HG03039 (cell line): ENCODE measurements around the gene PTP4A1.
A peak's percentile ranks its signal among the peaks of the same experiment; 100 is the strongest.
"Not testable (repeated sequence)": the region's sequence is repeated elsewhere in the genome, so short reads cannot be mapped to it uniquely, and the experiment has no call there.

Experiments
- ATAC-seq: cut with Tn5 transposase; IDR thresholded peaks from one replicate; pipeline ENCODE4 v1.9.1; 2021; ENCODE audit warnings: mild to moderate bottlenecking, moderate library complexity; ENCODE audit not compliant: unreplicated experiment

PTP4A1 gene

DNA sequence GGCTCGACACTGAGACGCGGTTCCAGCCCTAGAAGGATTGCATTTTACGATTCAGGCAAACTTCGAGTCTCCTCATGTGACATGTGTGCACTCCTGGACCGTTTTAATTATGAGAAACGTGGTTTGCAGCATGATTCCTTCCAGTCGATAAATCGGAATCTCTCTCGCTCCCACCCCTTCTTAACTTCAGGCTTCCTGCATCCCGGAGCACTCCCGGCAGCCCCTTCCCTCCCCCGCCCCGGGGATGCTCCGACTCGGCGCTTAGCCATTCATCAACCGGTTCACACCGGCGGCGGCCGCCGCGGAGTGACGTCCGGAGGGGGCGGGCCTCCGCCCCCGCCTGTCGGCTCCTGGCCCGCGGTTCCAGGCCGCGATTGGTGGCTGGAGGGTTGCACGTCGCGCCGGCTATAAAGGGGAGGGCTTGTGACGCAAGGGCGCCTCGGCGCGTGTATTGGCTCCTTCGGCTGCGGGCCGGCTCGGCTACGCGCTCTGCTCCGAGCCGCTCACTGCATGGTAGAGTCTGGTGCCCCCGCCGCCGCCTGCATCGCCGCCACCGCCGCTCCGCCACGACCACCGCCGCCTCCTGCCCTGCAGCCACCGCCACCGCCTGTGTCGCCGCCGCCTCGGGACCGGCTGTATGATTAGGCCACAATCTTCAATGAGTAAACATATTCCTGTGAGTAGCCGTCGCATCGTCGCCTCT, at the start of gene PTP4A1, which contains the start of gene LOC128125822:
Gene PTP4A1, plus strand, starts transcription at position 437 of the 703 bp plus-strand sequence. CDS start 4,401 bp downstream, outside the sequence.
Gene LOC128125822, plus strand, starts transcription at position 437 of the 703 bp plus-strand sequence.
- ATAC-seq = peak; percentile 87

DNA sequence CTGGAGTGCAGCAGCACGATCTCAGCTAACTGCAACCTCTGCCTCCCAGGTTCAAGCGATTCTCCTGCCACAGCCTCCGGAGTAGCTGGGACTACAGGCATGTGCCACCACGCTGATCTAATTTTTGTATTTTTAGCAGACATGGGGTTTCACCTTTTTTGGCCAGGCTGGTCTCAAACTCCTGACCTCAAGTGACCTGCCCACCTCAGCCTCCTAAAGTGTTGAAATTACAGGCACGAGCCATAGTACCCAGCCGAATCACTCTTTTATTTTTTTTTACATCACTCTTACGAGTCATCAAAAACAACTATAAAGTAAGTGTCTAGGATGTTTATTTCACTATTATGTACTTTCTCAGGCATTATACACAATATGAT, 49.4 kb upstream of the PTP4A1 start:
- not testable (repeated sequence) for ATAC-seq

DNA sequence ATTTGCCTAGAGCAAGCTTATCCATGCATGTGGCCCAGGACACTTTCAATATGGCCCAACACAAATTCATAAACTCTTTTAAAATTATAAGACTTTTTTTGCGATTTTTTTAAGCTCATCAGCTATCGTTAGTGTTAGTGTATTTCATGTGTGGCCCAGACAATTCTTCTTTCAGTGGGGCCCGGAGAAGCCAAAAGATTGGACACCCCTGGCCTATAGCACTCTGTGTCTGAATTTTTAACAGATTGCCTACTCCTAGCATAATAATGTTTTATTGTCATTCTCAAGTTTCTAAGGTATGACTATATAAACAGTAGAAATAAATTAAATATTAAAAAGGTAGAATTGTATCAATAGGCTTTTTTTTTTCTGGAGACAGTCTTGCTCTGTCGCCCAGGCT, 48.6 kb upstream of the PTP4A1 start:
- no peak for ATAC-seq

DNA sequence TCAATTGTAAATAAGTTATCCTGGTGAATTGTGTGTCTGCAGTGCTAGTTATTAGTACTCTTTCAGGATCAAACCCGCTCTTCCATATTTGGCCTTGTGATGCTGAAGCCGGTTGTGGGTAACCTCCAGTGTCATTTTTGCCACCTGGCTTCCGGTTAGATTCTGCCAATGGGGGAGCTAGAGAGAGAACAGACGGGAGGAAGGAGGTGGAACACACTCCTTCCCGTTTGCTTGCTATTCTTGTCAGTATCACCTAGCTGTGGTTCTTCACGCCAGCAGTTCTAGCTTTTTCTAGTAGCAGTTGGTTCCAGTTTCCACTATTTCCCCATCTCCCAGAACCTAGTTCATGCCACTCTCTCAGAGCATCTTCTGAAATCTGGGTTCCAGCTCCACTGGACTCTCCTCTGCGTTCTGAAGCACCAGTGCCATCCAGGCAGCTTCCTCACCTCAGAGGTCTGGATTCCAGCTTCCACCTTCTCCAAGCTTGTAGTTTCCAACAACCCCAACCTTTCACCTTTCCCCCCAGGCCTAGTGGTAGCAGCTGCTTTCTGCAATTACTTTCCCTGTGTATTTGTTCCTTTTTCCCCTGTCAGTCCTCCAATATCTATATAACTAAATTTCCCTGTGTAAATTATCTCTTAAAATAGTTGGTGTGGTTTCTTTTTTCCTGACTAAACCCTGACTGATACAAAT, 46.9 kb upstream of the PTP4A1 start:
- no peak for ATAC-seq

DNA sequence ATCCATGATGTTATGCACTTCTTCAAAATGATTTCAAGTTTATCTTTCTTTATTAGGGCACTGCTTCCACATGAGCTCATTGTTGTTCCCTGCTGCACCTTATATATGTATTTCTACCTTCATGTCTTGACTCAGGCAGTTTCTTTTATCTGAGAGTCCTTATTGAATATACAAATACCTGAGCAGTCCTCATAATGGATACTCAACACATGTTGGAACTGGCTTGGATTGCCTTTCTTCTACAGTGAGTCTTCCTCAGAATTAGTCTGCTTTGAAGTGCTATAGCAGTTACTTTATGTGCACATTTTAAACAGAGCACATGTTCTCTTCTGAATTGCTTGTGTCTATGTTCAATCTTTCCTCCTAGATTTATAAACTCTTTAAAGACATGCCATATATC, 45.3 kb upstream of the PTP4A1 start:
- ATAC-seq = no peak

DNA sequence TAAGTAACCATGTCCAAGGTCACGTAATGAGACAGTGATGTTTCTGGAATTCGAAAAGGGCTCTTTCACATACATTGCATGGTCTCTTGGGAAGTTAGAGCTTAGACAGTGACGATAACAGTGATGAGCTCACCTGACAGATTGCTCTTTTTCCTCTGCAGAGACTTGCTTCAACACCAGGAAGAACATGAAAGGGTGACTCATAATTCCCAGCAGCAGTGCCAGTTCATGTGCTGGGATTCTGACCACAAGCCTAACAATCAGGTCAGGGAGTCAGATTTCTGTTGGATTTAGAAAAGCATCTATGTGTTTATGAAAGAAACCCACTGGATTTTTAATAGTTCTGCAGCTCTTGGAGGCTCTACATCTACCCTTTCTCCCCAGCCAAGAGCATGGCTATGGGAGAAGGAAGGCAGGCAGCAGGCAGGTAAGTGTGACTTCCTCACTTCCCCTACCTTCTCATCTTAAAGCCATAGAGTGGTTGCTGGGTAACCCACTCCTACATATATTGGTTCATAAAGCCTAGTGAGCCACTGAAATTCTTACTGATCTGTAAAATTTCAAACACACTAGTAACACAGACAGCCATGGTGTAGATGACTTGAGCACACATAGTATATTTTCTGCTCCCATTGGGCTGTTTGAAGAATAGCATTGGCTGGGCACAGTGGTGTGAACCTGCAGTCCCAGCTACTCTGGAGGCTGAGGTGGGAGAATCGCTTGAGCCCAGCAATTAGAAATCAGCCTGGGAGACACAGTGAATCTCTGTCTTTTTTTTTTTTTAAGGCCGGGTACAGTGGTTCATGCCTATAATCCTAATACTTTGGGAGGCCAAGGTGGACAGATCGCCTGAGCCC, 44.4 kb upstream of the PTP4A1 start:
- no peak for ATAC-seq

GRCh38 chr6:63529498-63529897, 42.8 kb upstream of the PTP4A1 start:
- no peak for ATAC-seq

- no peak for ATAC-seq
Measured at GRCh38 chr6:63530182-63530581, 42.1 kb upstream of the PTP4A1 start.

- no peak for ATAC-seq
Measured at GRCh38 chr6:63530991-63531390, 41.3 kb upstream of the PTP4A1 start.

DNA sequence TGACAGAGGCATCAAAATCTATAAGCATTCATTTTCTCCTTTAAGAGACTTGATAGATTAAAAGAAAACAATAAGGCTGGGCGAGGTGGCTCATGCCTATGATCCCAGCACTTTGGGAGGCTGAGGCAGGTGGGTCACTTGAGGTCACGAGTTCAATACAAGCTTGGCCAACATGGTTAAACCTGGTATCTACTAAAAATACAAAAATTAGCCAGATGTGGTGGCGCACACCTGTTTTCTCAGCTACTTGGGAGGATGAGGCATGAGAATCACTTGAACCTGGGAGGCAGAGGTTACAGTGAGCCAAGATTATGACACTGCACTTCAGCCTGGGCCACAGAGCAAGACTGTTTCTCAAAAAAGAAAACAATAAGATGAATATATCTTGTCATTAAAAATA, 39.3 kb upstream of the PTP4A1 start:
- no peak for ATAC-seq

- no peak for ATAC-seq
Measured at GRCh38 chr6:63533952-63534351, 38.3 kb upstream of the PTP4A1 start.

DNA sequence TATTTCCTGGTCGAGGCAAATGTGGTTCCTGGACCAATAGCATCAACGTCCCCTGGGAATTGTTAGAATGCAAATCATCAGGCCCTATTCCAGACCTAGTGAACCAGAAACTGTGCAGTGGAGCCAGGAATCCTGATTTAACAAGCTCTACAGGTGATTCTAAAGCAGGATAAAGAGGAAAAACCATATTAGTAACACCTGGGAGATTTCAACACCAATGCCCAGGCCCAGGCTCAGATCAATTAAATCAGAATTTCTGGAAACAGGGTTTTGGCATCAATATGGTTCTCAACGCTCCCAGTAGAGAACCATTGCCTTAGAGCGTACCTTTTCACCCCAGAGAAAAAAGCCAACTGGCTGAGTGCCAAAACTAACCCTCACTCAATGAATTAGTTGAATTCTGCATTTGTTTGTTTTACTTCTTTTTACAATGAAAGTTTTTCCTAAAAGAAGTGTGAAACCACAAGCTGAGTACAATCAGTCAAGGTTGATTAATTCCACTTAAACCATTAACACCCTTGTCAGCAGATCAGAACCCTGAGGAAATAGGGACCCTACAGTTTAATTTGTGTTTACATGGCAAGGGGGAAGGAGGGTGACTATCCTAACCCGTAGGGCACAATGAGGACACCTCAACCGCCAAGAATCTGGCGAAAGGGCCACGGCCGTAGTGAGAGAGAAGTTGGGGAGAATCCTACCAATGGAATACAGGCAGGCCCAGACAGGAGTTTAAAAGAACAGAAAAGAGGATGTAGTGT, 34.9 kb upstream of the PTP4A1 start:
- ATAC-seq = no peak

GRCh38 chr6:63537959-63538300, 34.4 kb upstream of the PTP4A1 start:
- no peak for ATAC-seq

DNA sequence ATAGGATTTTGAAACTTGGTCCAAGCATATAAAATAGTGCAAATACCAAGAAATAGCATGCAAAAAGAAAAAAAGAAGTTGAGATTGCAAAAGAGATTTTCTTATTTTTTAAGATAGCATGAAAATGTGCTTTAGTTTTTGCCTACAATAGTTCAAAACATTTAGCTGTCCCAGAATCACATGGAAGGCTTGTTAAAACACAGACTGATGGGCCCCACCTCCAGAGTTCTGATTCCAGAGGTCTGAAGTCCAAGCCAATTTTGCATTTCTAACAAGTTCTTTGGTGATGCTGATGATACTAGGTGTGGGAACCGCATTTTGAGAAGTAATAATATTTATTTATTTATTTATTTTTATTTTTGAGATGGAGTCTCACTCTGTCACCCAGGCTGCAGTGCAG, 33.7 kb upstream of the PTP4A1 start:
- no peak for ATAC-seq

DNA sequence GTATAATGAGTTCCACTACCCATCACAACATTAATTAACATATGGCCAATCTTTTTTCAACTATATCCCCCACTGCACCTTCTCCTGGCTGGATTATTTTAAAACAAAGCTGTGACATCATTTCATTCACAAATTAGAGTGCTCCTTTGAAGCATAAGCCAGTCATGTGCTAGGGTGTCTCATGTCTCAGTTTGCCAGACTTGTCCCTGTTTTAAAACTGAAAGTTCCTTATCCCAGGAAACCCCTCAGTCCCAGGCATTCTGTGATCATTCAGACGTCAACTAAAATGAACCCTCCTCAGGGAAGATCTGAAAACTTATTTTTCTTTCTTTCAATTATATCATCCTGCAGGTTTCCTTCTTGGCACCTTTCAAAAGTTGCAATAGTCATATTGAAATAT, 29.3 kb upstream of the PTP4A1 start:
- ATAC-seq = no peak

DNA sequence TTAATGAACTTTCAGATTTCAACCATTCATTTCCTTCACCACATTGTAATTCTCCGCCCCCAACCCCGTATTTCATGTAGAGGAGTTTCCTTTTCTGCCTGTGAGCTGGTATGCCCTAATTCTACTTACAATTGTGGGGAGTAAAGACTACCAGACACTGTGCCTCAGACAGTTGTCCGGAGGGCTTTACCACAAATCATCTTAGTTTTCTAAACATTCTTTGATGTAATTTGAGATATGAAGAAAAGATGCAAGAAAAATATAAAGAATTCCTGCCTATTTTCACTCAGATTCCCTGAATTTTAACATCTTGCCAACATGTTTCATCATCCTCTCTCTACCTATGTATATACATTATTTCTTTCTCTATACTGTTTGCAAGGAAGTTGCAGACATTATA, 28.3 kb upstream of the PTP4A1 start:
- ATAC-seq = no peak

GRCh38 chr6:63546236-63546635, 26.0 kb upstream of the PTP4A1 start:
- ATAC-seq = no peak

DNA sequence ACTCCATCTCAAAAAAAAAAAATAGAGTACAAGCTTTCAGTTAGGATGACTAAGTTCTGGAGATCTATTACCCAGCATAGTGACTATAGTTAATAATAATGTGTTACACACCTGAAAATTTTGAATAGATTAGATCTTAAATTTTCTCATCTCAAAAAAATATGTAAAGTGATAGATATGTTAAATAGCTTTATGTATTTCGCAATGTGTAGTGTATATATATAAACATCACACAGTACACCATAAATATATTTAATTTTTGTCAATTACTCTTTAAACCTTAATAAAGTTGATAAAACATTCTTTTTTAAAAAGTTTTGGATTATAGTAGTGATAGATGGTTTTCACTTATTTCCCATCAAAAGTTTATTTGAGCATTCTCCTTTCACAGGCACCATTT, 25.6 kb upstream of the PTP4A1 start:
- no peak for ATAC-seq

DNA sequence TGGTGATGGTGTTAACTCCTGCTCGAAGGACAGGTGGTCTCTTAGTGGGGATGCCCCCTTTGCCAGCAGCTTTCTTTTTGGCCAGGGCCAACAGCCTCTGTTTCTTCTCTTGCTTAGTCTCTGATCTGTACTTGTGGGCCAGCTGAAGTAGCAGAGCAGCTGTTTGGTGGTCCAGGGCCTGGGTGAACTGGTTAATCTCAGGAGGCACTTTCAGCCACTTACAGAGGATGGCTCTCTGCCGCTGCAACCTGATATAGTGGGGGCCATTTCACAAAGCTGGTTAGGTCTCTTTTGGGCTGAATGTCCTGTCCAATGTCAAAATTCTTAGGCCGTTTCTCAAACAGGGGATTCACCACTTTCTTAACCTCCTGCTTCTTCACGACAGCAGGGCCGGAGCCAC, 23.2 kb upstream of the PTP4A1 start:
- no peak for ATAC-seq

DNA sequence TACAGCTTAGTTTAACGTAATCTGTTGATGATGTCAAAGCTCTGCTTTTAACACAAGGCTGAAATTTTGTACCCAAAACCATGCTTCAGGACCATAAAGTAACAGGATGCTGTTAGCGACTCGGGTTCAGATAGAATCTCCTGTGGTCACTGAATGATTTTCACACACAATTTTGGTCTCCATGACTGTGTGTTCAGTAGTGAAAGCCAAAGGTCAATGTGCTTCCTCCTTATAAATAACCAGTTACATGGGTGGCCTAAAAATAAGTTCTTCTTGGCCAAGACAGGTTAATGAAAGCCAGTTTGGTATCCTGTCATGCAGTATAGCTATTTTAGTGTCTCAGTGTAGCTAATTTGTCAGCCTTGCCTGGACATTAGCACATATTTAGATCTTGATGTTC, 19.1 kb upstream of the PTP4A1 start:
- peak; percentile 95 for ATAC-seq

DNA sequence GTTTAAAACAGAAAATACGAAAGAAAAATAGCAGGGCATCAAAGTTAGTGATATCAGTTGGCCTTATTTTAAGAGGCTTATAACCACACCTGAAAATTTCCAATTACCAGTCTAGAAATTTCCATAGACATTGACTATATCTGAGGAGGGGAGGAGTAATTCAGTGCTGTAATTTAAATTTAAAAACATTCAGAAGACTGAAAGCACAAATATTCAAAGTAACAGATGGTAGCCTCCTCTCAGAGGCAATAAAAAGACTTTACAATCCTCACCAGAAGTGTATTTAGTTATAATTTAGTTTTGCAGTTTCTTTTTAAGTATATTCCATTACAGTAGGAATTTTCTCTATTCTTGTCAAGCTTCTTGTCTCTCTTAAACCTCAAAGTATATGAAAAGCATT, 18.4 kb upstream of the PTP4A1 start:
- ATAC-seq = no peak
